Testis (tissue), 3 donors: ENCODE results near the gene ECD. TPM values are rescaled to one million over a fixed set of nuclear protein-coding genes. Genes with fewer than 3 reads are reported as not detected.

Source experiments
- DNase-seq: peaks from one replicate; pipeline ENCODE4 v3.0.0-alpha.2; 2019
- H3K27ac ChIP-seq, 2 donors: fragments of 200-600 bp; sonication (generic); one replicate each; pipeline ENCODE4 v1.5.1; 2019
- H3K27me3 ChIP-seq: fragments of 200-600 bp; sonication (generic); one replicate; pipeline ENCODE4 v1.5.1; 2019
- H3K36me3 ChIP-seq: fragments of 200-600 bp; sonication (generic); one replicate; pipeline ENCODE4 v1.5.1; 2017; ENCODE audit warnings: low read depth; ENCODE audit errors: missing control alignments
- H3K4me1 ChIP-seq: fragments of 200-600 bp; sonication (generic); one replicate; pipeline ENCODE4 v1.5.1; 2019
- H3K4me3 ChIP-seq, 2 donors: fragments of 200-600 bp; sonication (generic); one replicate each; pipeline ENCODE4 v1.5.1; 2017 to 2019
- H3K9me3 ChIP-seq: fragments of 200-600 bp; sonication (generic); one replicate; pipeline ENCODE4 v1.5.1; 2017
- CTCF ChIP-seq, 3 experiments: fragments of 450-650 bp in 2 of 3; fragments of 200-600 bp in 1 of 3; sonication (generic) in 1 of 3; IDR thresholded peaks; one replicate each; pipeline ENCODE4 v1.5.1; 2016 to 2019; ENCODE audit warnings: antibody characterized with exemption in 3 of 3, mild to moderate bottlenecking in 2 of 3, moderate library complexity in 1 of 3
- POLR2A ChIP-seq: fragments of 450-650 bp; IDR thresholded peaks from one replicate; pipeline ENCODE4 v1.6.1; 2017; ENCODE audit warnings: antibody characterized with exemption, mild to moderate bottlenecking, moderate library complexity
- WGBS, 2 donors: methylation state at CpG; one replicate each; pipeline ENCODE4 v1.1.5; 2018; 5-methylcytosine and 5-hydroxymethylcytosine counted together
- intact Hi-C: fragments of 100-400 bp; cut with DNase I; formaldehyde crosslinking; loops from one replicate; pipeline ENCODE4 v1.15.1; 2023; ENCODE audit warnings: low total_unique reads
- polyA plus RNA-seq: library from polyadenylated mRNA; stranded (reverse); fragments of 350-450 nt; fragmentation: Illumina TruSeq; extraction: RNeasy Lipid Tissue Mini Kit (QIAGEN cat#74804); gene quantifications from one replicate; pipeline ENCODE4 v1.2.3, GENCODE V29; 2014; ENCODE audit warnings: low read depth, low replicate concordance; ENCODE audit not compliant: insufficient read depth
- total RNA-seq, 2 donors: library from RNA; depleted of rRNA; stranded (reverse); fragments of >200 nt; gene quantifications; one replicate each; pipeline ENCODE4 v1.2.3, GENCODE V29; 2016

ECD gene
- total and polyA plus RNA-seq, 3 donors from 2014 or later, result 35.7 to 66.4 (median 57.6) TPM

GRCh38 chr10:73136627-73137026 lies 31.2 kb downstream of the ECD start:
- Histone ChIP-seq H3K4me3 (no peak overlapping the region), H3K9me3 (no peaks in the 10 kb centered on the region), H3K27me3 (no peaks in the 10 kb centered on the region), H3K36me3 (no peaks in the 10 kb centered on the region), H3K4me1 (no peaks in the 10 kb centered on the region), H3K27ac (no peak overlapping the region)
- intact Hi-C loops, result no loop called here
- DNase-seq, result no peak
- 87 to 97% methylated on average over 2 of the region's 2 CpGs for WGBS, 2 donors
- TF ChIP-seq POLR2A, result no peak
- TF ChIP-seq CTCF (IDR thresholded peaks at IDR 0.05), result no peak

GRCh38 chr10:73134727-73135126 lies 33.1 kb downstream of the ECD start:
- WGBS, 2 donors, result 72 to 92% methylated on average over 3 of the region's 3 CpGs
- intact Hi-C loops, result no loop called here
- no peak overlapping the region for H3K27ac ChIP-seq
- H3K4me3 ChIP-seq, result no peak overlapping the region
- no peak for DNase-seq
- no peaks in the 10 kb centered on the region for H3K4me1 ChIP-seq
- H3K36me3 ChIP-seq, result no peaks in the 10 kb centered on the region
- TF ChIP-seq POLR2A (no peak), CTCF (IDR thresholded peaks at IDR 0.05) (no peak)
- no peaks in the 10 kb centered on the region for H3K9me3 ChIP-seq
- no peaks in the 10 kb centered on the region for H3K27me3 ChIP-seq

GRCh38 chr10:73131913-73132686 lies 35.7 kb downstream of the ECD start:
- no peak for DNase-seq

GRCh38 chr10:73131301-73131700 lies 36.5 kb downstream of the ECD start:
- DNase-seq, result no peak
- H3K27me3 ChIP-seq, result no peaks in the 10 kb centered on the region
- no peak overlapping the region for H3K4me3 ChIP-seq
- no peak for TF ChIP-seq POLR2A
- no peak for TF ChIP-seq CTCF (IDR thresholded peaks at IDR 0.05)
- H3K27ac ChIP-seq, result no peak overlapping the region
- WGBS, 2 donors, result 75 to 79% methylated on average over 2 of the region's 2 CpGs
- no peaks in the 10 kb centered on the region for H3K4me1 ChIP-seq
- no peaks in the 10 kb centered on the region for H3K36me3 ChIP-seq
- intact Hi-C loops, result no loop called here
- no peaks in the 10 kb centered on the region for H3K9me3 ChIP-seq

More at GRCh38 chr10:73131913-73132686, 35.7 kb downstream of the ECD start:
- Histone ChIP-seq H3K9me3 (no peaks in the 10 kb centered on the region), H3K4me1 (no peaks in the 10 kb centered on the region), H3K27ac (no peak overlapping the region), H3K27me3 (no peaks in the 10 kb centered on the region), H3K36me3 (no peaks in the 10 kb centered on the region), H3K4me3 (no peak overlapping the region)
- no peak for TF ChIP-seq POLR2A
- no peak for TF ChIP-seq CTCF (IDR thresholded peaks at IDR 0.05)
- intact Hi-C loops, result no loop called here
- WGBS, 2 donors, result 93 to 100% methylated on average over 2 of the region's 2 CpGs

GRCh38 chr10:73126343-73126742 lies 41.5 kb downstream of the ECD start:
- TF ChIP-seq POLR2A, result no peak
- no peak for TF ChIP-seq CTCF (IDR thresholded peaks at IDR 0.05)
- WGBS, 2 donors, result 88 to 92% methylated on average over 2 of the region's 2 CpGs
- no peaks in the 10 kb centered on the region for H3K9me3 ChIP-seq
- H3K27me3 ChIP-seq, result no peaks in the 10 kb centered on the region
- H3K4me3 ChIP-seq, result no peak overlapping the region
- H3K27ac ChIP-seq, result no peak overlapping the region
- DNase-seq, result no peak
- H3K36me3 ChIP-seq, result no peaks in the 10 kb centered on the region
- intact Hi-C loops, result no loop called here
- no peaks in the 10 kb centered on the region for H3K4me1 ChIP-seq
